Neuron (in vitro differentiated cells): ENCODE data around the gene ZNF254.

Source experiments
- H2AFZ ChIP-seq: one replicate; pipeline ENCODE4 v1.6.1; 2013; ENCODE audit warnings: low read depth, mild to moderate bottlenecking, inconsistent platforms, low read length, moderate library complexity
- H3K27me3 ChIP-seq: one replicate; pipeline ENCODE4 v1.6.1; 2013; ENCODE audit warnings: low read length; ENCODE audit not compliant: insufficient read depth
- H3K36me3 ChIP-seq: one replicate; pipeline ENCODE4 v1.6.1; 2013; ENCODE audit warnings: low read length; ENCODE audit not compliant: insufficient read depth
- H3K4me1 ChIP-seq: one replicate; pipeline ENCODE4 v1.6.1; 2013; ENCODE audit warnings: low read length; ENCODE audit not compliant: insufficient read depth
- H3K4me3 ChIP-seq: 2 replicates; pipeline ENCODE4 v1.5.1; 2013; ENCODE audit warnings: mild to moderate bottlenecking, low read length, moderate library complexity
- H3K9me3 ChIP-seq: one replicate; pipeline ENCODE4 v1.6.1; 2013; ENCODE audit warnings: low read length

Gene ZNF254

GRCh38 chr19:24178207-24178606 is 91.2 kb downstream of the ZNF254 start:
- H2AFZ ChIP-seq, result no peak overlapping the region
- H3K4me3 ChIP-seq, result no peak overlapping the region
- no peaks in the 10 kb centered on the region for H3K27me3 ChIP-seq

More at GRCh38 chr19:24178207-24178606, 91.2 kb downstream of the ZNF254 start:
- Histone ChIP-seq H3K4me1 (no peaks in the 10 kb centered on the region), H3K9me3 (peaks cover 8% of the 10 kb centered on the region), H3K36me3 (no peaks in the 10 kb centered on the region)
